ENCODE data around the gene PINLYP. TPM values are rescaled to one million over a fixed set of nuclear protein-coding genes. Genes with fewer than 3 reads are reported as not detected.

Gene PINLYP
- total and polyA plus RNA-seq, 8 donors: 0.51 to 7.2 (median 0.85) TPM

DNA sequence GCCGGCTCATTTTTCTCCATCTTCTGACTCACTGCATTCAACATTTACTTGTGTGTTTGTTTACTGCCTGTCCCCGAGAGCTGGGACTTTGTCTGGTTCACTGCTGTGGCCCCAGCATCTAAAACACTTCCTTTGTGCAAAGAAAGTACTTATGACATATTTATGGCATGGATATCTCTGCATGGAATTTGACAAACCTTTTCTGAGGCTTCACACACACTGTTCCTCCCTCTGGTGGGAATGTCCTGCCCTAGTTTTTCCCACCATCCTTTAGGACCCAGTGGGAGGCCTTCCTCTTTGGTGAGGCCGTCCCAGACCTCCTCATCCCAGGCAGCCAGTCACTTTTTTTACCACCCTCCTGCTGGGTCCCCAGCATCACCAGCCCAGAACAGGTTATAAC is 34.9 kb downstream of the PINLYP start:
- H3K4me1 ChIP-seq: no peaks in the 10 kb centered on the region
- no peak overlapping the region for H3K4me3 ChIP-seq
- no peak for FAIRE-seq
- no peak for ATAC-seq
- H3K36me3 ChIP-seq: peaks cover 0 to 6% (median 6%) of the 10 kb centered on the region in 3 donors
- no peaks in the 10 kb centered on the region for H3K9me3 ChIP-seq
- H3K27ac ChIP-seq: no peak overlapping the region
- DNase-seq: no peak
- intact Hi-C loops (cut with DNase I): no loop called here
- no peaks in the 10 kb centered on the region for H3K27me3 ChIP-seq
- WGBS, 2 donors: 83 to 90% methylated on average over 3 of the region's 3 CpGs
- TF ChIP-seq, protein P1, sequence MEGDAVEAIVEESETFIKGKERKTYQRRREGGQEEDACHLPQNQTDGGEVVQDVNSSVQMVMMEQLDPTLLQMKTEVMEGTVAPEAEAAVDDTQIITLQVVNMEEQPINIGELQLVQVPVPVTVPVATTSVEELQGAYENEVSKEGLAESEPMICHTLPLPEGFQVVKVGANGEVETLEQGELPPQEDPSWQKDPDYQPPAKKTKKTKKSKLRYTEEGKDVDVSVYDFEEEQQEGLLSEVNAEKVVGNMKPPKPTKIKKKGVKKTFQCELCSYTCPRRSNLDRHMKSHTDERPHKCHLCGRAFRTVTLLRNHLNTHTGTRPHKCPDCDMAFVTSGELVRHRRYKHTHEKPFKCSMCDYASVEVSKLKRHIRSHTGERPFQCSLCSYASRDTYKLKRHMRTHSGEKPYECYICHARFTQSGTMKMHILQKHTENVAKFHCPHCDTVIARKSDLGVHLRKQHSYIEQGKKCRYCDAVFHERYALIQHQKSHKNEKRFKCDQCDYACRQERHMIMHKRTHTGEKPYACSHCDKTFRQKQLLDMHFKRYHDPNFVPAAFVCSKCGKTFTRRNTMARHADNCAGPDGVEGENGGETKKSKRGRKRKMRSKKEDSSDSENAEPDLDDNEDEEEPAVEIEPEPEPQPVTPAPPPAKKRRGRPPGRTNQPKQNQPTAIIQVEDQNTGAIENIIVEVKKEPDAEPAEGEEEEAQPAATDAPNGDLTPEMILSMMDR (IDR thresholded peaks at IDR 0.05): no peak

DNA sequence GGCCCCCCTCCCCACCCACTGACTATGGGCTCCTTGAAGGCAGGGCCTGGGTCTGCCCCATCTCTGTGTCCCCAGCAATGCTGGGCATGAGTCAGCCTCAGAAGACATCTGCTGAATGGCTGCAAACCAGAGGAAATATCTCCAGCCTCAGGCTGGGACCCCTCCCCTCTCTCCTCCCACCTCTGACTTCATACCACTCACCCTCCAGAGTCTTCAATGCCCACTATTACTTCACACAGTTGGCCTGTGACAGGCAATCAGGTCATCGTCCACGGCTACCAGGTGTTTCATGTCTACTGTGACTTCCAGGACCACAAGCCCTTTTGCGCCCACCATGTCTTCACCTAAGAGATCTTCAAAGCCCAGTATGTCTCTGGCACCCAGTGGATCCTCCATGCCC is 36.2 kb downstream of the PINLYP start, which contains the start of gene SRRM5:
Gene SRRM5, plus strand, starts transcription at position 301 of the 400 bp plus-strand sequence. Its CDS starts 34 bp downstream, at position 335.
- 93% methylated on average over 3 of the region's 3 CpGs for WGBS, 2 donors
- peak in 1 of 6 donors; percentile 54 for DNase-seq
- no peak for ATAC-seq
- no peaks in the 10 kb centered on the region for H3K27me3 ChIP-seq
- H3K4me3 ChIP-seq: no peak within 1 kb of the TSS
- no peak for FAIRE-seq
- intact Hi-C loops (cut with DNase I): no loop called here
- H3K36me3 ChIP-seq: peaks cover 0 to 6% (median 6%) of the 10 kb centered on the region in 3 donors
- H3K27ac ChIP-seq: no peak within 1 kb of the TSS
- H3K4me1 ChIP-seq: no peaks in the 10 kb centered on the region
- no peaks in the 10 kb centered on the region for H3K9me3 ChIP-seq
- TF ChIP-seq, protein P1 (IDR thresholded peaks at IDR 0.05): no peak

DNA sequence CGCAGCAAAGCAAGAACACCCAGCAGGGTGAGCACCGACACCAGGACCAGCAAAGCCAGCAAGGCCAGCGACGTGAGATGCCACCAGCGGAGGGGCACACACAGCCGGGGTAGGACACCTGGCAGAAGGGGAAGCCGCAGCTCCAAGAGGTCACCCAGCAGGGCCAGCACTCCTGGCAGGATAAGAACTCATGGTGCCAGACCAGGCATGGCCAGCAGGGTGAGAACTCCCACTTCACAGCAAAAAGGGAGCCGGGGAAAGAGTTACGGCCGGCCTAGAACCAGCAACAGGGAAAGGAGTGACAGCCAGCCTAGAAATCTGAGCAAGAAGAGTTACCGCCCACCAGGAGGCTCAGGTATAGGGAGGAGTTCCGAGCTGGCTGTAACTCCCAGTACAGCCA is 36.8 kb downstream of the PINLYP start:
- ATAC-seq: no peak
- no peaks in the 10 kb centered on the region for H3K9me3 ChIP-seq
- TF ChIP-seq, protein P1 (IDR thresholded peaks at IDR 0.05): no peak
- H3K27ac ChIP-seq: no peak overlapping the region
- 96% methylated on average over 12 of the region's 12 CpGs for WGBS, 2 donors
- no peak overlapping the region for H3K4me3 ChIP-seq
- intact Hi-C loops (cut with DNase I): no loop called here
- H3K4me1 ChIP-seq: no peaks in the 10 kb centered on the region
- peaks cover 0 to 6% (median 6%) of the 10 kb centered on the region in 3 donors for H3K36me3 ChIP-seq
- no peak for FAIRE-seq
- no peaks in the 10 kb centered on the region for H3K27me3 ChIP-seq
- DNase-seq: peak in 1 of 6 donors; percentile 35

DNA sequence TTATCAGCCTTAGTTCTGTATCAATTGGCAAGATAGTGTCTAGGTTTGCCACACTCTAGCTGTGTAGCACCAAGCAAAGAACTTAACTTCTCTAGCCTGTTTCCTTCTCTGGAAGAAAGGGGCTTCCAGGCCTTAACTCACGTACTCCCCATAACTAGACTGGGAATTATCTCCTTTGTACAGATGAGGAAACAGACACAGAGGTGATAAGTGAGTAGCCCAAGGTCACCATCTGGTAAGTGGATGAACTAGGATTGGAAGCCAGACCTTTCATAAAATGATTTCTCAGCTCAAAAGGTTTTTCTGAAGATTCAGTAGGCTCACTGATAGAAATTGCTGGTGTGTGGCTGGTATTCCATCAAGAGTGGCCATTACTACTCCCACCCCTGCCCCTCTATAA is 40.7 kb downstream of the PINLYP start:
- Histone ChIP-seq H3K9me3 (no peaks in the 10 kb centered on the region), H3K36me3 (peaks cover 0 to 6% (median 6%) of the 10 kb centered on the region in 3 donors), H3K4me1 (peaks cover 0 to 7% (median 0%) of the 10 kb centered on the region in 3 donors), H3K4me3 (no peak overlapping the region), H3K27me3 (no peaks in the 10 kb centered on the region), H3K27ac (no peak overlapping the region)
- FAIRE-seq (no peak), ATAC-seq (no peak), DNase-seq (no peak)
- 30 to 38% methylated on average over 1 of the region's 1 CpG for WGBS, 2 donors
- intact Hi-C loops (cut with DNase I): no loop called here
- TF ChIP-seq, protein P1 (IDR thresholded peaks at IDR 0.05): no peak

DNA sequence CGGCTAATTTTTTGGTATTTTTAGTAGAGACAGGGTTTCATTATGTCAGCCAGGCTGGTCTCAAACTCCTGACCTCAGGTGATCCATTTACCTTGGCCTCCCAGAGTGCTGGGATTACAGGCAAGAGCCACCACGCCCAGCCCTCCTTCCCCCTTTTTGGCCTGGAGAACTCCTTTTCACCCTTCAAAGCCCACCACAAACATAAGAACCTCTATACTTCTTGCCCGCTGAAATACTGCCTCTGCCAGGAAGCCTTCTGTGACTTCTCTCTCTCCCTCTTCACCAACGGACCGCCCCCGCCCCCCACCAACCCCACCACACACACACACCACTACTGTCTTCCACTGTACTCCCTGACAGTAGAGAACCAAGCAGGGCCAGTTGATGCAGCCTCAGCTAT is 41.4 kb downstream of the PINLYP start:
- no peak for ATAC-seq
- Histone ChIP-seq H3K4me1 (peaks cover 0 to 7% (median 0%) of the 10 kb centered on the region in 3 donors), H3K4me3 (no peak overlapping the region), H3K27me3 (no peaks in the 10 kb centered on the region), H3K27ac (no peak overlapping the region), H3K9me3 (no peaks in the 10 kb centered on the region), H3K36me3 (peaks cover 0 to 6% (median 3%) of the 10 kb centered on the region in 3 donors)
- 90 to 92% methylated on average over 6 of the region's 6 CpGs for WGBS, 2 donors
- TF ChIP-seq, protein P1 (IDR thresholded peaks at IDR 0.05): no peak
- intact Hi-C loops (cut with DNase I): no loop called here
- peak in 1 of 6 donors; percentile 8 for DNase-seq
- no peak for FAIRE-seq
